Sigmoid colon (tissue), 3 donors: ENCODE results near the gene HLA-DQB1.

Source experiments
- POLR2A ChIP-seq, 2 donors: fragments of 450-650 bp; IDR thresholded peaks; one replicate each; pipeline ENCODE4 v1.6.1; 2016; ENCODE audit warnings: antibody characterized with exemption in 2 of 2, mild to moderate bottlenecking in 2 of 2, moderate library complexity in 2 of 2
- TF ChIP-seq, protein P1 (sequence below), 4 experiments: fragments of 450-650 bp in 3 of 4; fragments of 200-600 bp in 1 of 4; IDR thresholded peaks; one replicate each; pipeline ENCODE4 v1.5.1; 2016 to 2019; ENCODE audit warnings: antibody characterized with exemption in 4 of 4, mild to moderate bottlenecking in 3 of 4, moderate library complexity in 2 of 4

- TF ChIP-seq POLR2A (IDR thresholded peaks at IDR 0.05), result no peak
- TF ChIP-seq, protein P1, sequence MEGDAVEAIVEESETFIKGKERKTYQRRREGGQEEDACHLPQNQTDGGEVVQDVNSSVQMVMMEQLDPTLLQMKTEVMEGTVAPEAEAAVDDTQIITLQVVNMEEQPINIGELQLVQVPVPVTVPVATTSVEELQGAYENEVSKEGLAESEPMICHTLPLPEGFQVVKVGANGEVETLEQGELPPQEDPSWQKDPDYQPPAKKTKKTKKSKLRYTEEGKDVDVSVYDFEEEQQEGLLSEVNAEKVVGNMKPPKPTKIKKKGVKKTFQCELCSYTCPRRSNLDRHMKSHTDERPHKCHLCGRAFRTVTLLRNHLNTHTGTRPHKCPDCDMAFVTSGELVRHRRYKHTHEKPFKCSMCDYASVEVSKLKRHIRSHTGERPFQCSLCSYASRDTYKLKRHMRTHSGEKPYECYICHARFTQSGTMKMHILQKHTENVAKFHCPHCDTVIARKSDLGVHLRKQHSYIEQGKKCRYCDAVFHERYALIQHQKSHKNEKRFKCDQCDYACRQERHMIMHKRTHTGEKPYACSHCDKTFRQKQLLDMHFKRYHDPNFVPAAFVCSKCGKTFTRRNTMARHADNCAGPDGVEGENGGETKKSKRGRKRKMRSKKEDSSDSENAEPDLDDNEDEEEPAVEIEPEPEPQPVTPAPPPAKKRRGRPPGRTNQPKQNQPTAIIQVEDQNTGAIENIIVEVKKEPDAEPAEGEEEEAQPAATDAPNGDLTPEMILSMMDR (IDR thresholded peaks at IDR 0.05), result no peak
Observed at GRCh38 chr6:32621372-32621771, 45.1 kb downstream of the HLA-DQB1 start.
